ENCODE measurements around the gene KRTAP13-3.

The KRTAP13-3 gene

DNA sequence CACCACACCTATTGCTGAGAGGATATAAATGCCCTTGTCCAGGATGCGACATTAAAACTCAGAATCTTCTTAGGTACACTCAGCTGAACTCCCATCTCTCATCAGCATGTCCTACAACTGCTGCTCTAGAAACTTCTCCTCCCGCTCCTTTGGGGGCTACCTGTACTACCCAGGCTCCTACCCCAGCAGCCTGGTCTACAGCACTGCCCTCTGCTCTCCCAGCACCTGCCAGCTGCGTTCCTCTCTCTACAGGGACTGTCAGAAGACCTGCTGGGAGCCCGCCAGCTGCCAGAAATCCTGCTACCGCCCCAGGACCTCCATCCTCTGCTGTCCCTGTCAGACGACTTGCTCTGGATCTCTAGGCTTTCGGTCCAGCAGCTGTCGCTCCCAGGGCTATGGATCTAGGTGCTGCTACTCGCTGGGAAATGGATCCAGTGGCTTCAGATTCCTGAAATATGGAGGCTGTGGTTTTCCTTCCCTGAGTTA lies 4.5 kb upstream of the KRTAP13-3 start, which contains the start of gene KRTAP13-4:
Gene KRTAP13-4 (plus strand): TSS at position 51 of the 486 bp plus-strand sequence. CDS start 56 bp downstream, at position 107.
- Histone ChIP-seq H3K4me3 (ENCODE audit: low read depth, low read length) (no peak within 1 kb of the TSS), H3K9me3 (ENCODE audit: severe bottlenecking) (no peaks in the 10 kb centered on the region), H3K36me3 (no peaks in the 10 kb centered on the region), H3K27ac (no peak within 1 kb of the TSS), H3K27me3 (ENCODE audit: insufficient read depth, low read depth, severe bottlenecking) (peaks cover 94% of the 10 kb centered on the region)
- DNase-seq: no peak
- no peak for TF ChIP-seq CTCF (IDR thresholded peaks at IDR 0.05; ENCODE audit: low read depth, low read length)

DNA sequence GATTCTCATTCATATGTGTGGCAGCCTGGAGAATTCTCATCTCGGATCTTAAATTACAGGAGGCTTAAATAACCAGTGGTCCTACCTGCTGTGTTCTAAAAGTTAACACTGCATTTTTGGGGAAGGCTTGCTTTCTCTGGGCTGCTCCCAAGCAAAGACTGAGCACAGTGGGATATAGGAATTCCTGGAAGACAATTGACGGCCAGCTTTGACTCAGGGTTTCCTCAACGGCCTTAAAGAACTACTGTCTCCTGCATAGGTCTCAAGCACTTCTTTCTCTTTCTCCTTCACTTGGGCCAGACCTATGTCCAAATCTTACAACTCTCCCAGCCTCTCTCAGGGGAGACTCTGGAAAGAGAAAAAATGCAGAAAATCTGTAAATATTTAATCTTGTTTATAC lies 1.0 kb upstream of the KRTAP13-3 start:
- Histone ChIP-seq H3K4me3 (ENCODE audit: low read depth, low read length) (no peak overlapping the region), H3K27ac (no peak overlapping the region), H3K27me3 (ENCODE audit: insufficient read depth, low read depth, severe bottlenecking) (peaks cover 98% of the 10 kb centered on the region), H3K9me3 (ENCODE audit: severe bottlenecking) (no peaks in the 10 kb centered on the region), H3K36me3 (no peaks in the 10 kb centered on the region)
- DNase-seq: no peak
- TF ChIP-seq CTCF (IDR thresholded peaks at IDR 0.05; ENCODE audit: low read depth, low read length): no peak

- Histone ChIP-seq H3K36me3 (no peaks in the 10 kb centered on the region), H3K9me3 (ENCODE audit: severe bottlenecking) (peaks cover 7% of the 10 kb centered on the region), H3K4me3 (ENCODE audit: low read depth, low read length) (no peak overlapping the region), H3K27me3 (ENCODE audit: insufficient read depth, low read depth, severe bottlenecking) (peaks cover 76% of the 10 kb centered on the region), H3K27ac (no peak overlapping the region)
- no peak for TF ChIP-seq CTCF (IDR thresholded peaks at IDR 0.05; ENCODE audit: low read depth, low read length)
- DNase-seq: no peak
These were observed 9.7 kb downstream of the KRTAP13-3 start for GRCh38 chr21:30415993-30416392.

GRCh38 chr21:30408782-30409494 lies 16.8 kb downstream of the KRTAP13-3 start:
- no peaks in the 10 kb centered on the region for H3K9me3 ChIP-seq (ENCODE audit: severe bottlenecking)
- no peak overlapping the region for H3K27ac ChIP-seq
- no peaks in the 10 kb centered on the region for H3K36me3 ChIP-seq
- peaks cover 71% of the 10 kb centered on the region for H3K27me3 ChIP-seq (ENCODE audit: insufficient read depth, low read depth, severe bottlenecking)
- DNase-seq: peak; percentile 67
- H3K4me3 ChIP-seq (ENCODE audit: low read depth, low read length): no peak overlapping the region
- TF ChIP-seq CTCF (IDR thresholded peaks at IDR 0.05; ENCODE audit: low read depth, low read length): peak; percentile 87

GRCh38 chr21:30395731-30396130 lies 30.0 kb downstream of the KRTAP13-3 start, which contains the start of gene KRTAP13-1:
Gene KRTAP13-1, plus strand, starts transcription at chr21:30396031. Its CDS starts 56 bp downstream, at chr21:30396087.
- H3K4me3 ChIP-seq (ENCODE audit: low read depth, low read length): no peak within 1 kb of the TSS

More at GRCh38 chr21:30395731-30396130, 30.0 kb downstream of the KRTAP13-3 start, which contains the start of gene KRTAP13-1:
- no peak for TF ChIP-seq CTCF (IDR thresholded peaks at IDR 0.05; ENCODE audit: low read depth, low read length)
- peaks cover 83% of the 10 kb centered on the region for H3K27me3 ChIP-seq (ENCODE audit: insufficient read depth, low read depth, severe bottlenecking)
- H3K9me3 ChIP-seq (ENCODE audit: severe bottlenecking): peaks cover under 1% of the 10 kb centered on the region
- no peaks in the 10 kb centered on the region for H3K36me3 ChIP-seq
- H3K27ac ChIP-seq: no peak within 1 kb of the TSS
- no peak for DNase-seq
